Right ventricle myocardium superior (tissue), 1 donor: ENCODE measurements around the gene LRRTM1. TPM values are rescaled to one million over a fixed set of nuclear protein-coding genes. Genes with fewer than 3 reads are reported as not detected.

ENCODE experiments used
- ATAC-seq: fragments of 200-7000 bp; cut with Tn5 transposase; one replicate; pipeline ENCODE4 v1.9.1; 2020; ENCODE audit warnings: mild to moderate bottlenecking; ENCODE audit not compliant: poor library complexity
- DNase-seq: peaks from one replicate; pipeline ENCODE4 v3.0.0-alpha.2; 2020
- intact Hi-C: fragments of 100-400 bp; cut with DNase I; formaldehyde crosslinking; loops from one replicate; pipeline ENCODE4 v1.11.2; 2022
- total RNA-seq: library from RNA; stranded (reverse); fragmentation: NEBNext Ultra II Directional; extraction: Animal tissue kit (Norgen Biotek cat#: 25700); gene quantifications from one replicate; pipeline ENCODE4 v1.2.1, GENCODE V29; 2021
- donor health status: DM: no; HTN: yes; CAD: no; lungs with severe emphysema.

The LRRTM1 gene
- total RNA-seq, 1 donor from 2014 or later: 0.30 TPM

DNA sequence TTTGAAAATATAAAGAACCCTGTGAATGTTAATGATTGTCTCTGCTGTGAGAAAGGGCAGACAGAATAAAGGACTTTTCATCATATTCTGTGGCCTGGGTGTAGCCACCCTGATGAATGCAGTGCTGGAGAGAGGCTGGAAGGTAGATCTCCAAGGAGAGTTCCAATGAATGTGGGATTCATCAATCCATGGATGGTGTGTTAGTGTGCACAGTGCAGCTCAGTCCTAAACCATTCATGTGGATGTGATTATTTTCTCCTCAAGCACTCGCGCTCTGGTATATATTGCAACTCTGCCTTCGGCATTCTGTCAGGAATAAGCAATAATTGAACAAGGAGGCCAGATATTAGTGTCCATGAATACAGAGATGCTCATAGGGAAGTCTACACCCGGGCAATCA is 47.1 kb downstream of the LRRTM1 start:
- no peak for DNase-seq
- intact Hi-C loops: no loop called here
- ATAC-seq: no peak

DNA sequence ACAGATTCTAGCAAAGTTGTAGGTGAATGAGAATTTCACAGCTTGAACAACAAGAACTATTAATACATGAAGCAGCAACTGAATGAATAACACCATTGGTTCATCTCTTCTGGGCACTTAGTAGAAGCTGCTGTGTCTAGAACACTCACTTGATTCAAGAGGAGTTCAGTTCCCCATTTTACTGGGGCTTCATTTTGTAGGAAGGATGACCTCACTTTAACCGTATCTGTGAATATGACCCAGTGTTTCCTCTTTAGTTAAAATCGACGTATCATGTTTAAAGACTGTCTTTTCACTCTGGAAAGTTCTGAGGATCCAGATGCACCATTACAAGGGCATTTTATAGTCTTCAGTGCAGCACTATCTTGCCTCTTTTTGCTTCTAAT is 47.8 kb downstream of the LRRTM1 start:
- no peak for DNase-seq
- intact Hi-C loops: no loop called here
- ATAC-seq: no peak

- intact Hi-C loops: no loop called here
- no peak for DNase-seq
Measured at GRCh38 chr2:80255918-80256781, 48.4 kb downstream of the LRRTM1 start.

GRCh38 chr2:80252294-80252986 is 52.1 kb downstream of the LRRTM1 start:
- ATAC-seq (no peak), DNase-seq (no peak)
- intact Hi-C loops: no loop called here

More at GRCh38 chr2:80255918-80256781, 48.4 kb downstream of the LRRTM1 start:
- ATAC-seq: no peak
